Coronary artery (tissue), 2 donors: ENCODE measurements around the gene UST.
"Not testable (repeated sequence)": the region's sequence is repeated elsewhere in the genome, so short reads cannot be mapped to it uniquely, and the experiment has no call there.

Experiments
- DNase-seq: peaks from one replicate; pipeline ENCODE4 v3.0.0-alpha.2; 2017; ENCODE audit warnings: low spot score
- H3K27ac ChIP-seq, 2 donors: fragments of 200-600 bp; sonication (generic); one replicate each; pipeline ENCODE4 v1.5.1; 2016 to 2019
- H3K4me3 ChIP-seq: fragments of 200-600 bp; sonication (generic); 2 replicates; pipeline ENCODE4 v1.5.1; 2016; ENCODE audit warnings: mild to moderate bottlenecking, moderate library complexity
- TF ChIP-seq, protein P1 (sequence below): fragments of 200-600 bp; sonication (generic); IDR thresholded peaks from one replicate; pipeline ENCODE4 v1.5.1; 2019; ENCODE audit warnings: antibody characterized with exemption

The UST gene

DNA sequence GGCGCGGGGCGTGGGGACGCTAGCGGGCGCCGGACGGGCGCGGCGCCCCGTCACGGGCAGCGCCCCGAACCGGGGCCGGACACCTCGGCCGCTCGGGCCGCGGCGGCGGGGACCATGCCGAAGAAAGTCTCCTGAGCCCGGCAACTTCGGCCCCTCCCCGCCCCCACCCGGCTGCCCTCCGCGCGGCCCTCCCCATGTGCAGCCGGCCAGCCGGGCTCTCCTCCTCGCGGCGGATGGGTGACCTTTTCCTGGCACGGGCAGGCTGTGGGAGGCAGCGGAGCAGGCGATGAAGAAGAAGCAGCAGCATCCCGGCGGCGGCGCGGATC, 278 bp downstream of the UST start:
- peak overlapping the region; percentile 87 for H3K4me3 ChIP-seq
- H3K27ac ChIP-seq, result peak overlapping the region; percentile 77 to 89
- no peak for DNase-seq
- TF ChIP-seq, protein P1, sequence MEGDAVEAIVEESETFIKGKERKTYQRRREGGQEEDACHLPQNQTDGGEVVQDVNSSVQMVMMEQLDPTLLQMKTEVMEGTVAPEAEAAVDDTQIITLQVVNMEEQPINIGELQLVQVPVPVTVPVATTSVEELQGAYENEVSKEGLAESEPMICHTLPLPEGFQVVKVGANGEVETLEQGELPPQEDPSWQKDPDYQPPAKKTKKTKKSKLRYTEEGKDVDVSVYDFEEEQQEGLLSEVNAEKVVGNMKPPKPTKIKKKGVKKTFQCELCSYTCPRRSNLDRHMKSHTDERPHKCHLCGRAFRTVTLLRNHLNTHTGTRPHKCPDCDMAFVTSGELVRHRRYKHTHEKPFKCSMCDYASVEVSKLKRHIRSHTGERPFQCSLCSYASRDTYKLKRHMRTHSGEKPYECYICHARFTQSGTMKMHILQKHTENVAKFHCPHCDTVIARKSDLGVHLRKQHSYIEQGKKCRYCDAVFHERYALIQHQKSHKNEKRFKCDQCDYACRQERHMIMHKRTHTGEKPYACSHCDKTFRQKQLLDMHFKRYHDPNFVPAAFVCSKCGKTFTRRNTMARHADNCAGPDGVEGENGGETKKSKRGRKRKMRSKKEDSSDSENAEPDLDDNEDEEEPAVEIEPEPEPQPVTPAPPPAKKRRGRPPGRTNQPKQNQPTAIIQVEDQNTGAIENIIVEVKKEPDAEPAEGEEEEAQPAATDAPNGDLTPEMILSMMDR, result no peak

- TF ChIP-seq, protein P1, result no peak
- no peak for DNase-seq
- Histone ChIP-seq H3K27ac (peak overlapping the region; percentile 77 to 89), H3K4me3 (peak overlapping the region; percentile 87)
These were observed 788 bp downstream of the UST start for GRCh38 chr6:148747471-148748165.

- DNase-seq, result no peak
- H3K4me3 ChIP-seq, result no peak overlapping the region
- TF ChIP-seq, protein P1, result no peak
- no peak overlapping the region for H3K27ac ChIP-seq
These were observed 2.8 kb downstream of the UST start for GRCh38 chr6:148749674-148750073.

DNA sequence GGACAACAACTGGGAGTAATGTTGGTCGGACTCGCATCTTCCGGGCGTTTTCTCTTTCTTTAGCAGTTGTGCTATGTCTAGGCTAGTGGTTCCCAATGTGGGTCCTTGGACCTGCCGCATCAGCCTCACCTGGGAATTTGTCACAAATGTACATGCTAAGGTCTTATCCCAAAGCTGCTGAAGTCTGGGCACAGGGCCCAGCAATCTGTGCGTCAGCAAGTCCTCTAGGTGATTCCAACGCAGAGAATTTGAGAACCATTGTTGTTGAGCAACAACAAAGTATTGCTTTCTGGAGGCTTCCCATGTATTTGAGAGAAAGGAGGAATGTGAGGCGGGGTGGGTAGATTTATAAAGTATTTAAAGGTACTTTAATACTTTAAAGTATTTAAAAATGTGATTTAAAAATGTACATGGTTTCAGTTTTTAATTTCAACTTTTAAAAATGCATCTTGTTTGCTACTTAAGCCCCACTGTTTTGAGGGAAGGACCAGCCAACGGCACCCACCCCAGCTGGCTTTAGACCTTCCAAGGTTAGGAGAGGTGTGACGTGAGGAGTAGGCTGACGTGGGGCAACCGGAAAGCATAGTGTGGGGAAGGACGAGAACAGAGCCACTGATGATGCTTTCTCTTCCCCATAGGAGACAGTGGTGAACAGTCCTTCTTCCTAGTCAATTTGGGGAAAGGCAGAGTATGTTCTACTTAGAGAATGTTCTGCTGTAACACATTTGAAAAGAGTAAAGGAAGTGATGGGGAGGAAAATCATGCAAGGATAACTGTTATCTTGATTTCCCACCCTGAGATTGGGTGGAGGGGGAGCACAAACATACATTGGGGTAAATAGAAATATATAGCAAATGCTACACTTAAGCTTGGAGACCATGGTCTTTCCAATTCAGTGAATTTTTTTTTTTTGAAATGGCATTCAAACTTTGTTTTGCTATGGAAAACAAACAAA, 4.3 kb downstream of the UST start:
- no peak overlapping the region for H3K27ac ChIP-seq
- H3K4me3 ChIP-seq, result no peak overlapping the region
- TF ChIP-seq, protein P1, result no peak
- DNase-seq, result no peak

- H3K27ac ChIP-seq, result no peak overlapping the region
- no peak for DNase-seq
- TF ChIP-seq, protein P1, result no peak
- H3K4me3 ChIP-seq, result no peak overlapping the region
These were observed 5.0 kb downstream of the UST start for GRCh38 chr6:148751793-148752170.

- not testable (repeated sequence) for DNase-seq, H3K27ac ChIP-seq
These were observed 8.5 kb downstream of the UST start for GRCh38 chr6:148755379-148755778.

DNA sequence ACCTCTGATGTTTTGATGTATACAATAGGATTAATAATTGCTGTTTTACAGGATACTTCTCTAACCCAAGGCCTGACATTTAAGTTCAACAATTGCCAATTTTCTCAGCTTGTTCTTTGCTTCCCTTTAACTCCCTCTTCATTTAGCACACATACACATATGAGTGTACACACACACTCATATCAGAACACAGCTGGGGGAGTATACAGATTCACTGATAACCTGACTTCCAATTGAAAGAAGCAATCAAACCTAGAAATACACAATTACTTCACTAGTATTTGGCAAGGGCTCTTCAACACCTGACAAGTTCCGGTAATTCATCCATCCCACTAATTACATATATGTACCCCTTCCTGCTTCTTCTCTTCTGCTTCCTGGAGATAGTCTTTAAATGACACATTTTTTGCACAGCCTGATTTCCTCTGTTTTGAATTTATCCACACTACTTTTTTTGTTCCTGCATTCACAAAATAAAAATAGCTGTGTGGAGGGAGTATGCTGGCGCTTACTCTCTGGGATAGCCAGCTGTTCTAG, 11.2 kb downstream of the UST start:
- H3K4me3 ChIP-seq, result no peak overlapping the region
- DNase-seq, result no peak
- no peak overlapping the region for H3K27ac ChIP-seq
- TF ChIP-seq, protein P1, result no peak

More at GRCh38 chr6:148755379-148755778, 8.5 kb downstream of the UST start:
- H3K4me3 ChIP-seq, result not testable (repeated sequence)
